ENCODE data around the gene GSG1L2. TPM values are rescaled to one million over a fixed set of nuclear protein-coding genes. Genes with fewer than 3 reads are reported as not detected.

GSG1L2 gene
- total RNA-seq, 2 experiments from 2014 or later, result not detected

Other genes starting within 250 kb of the GSG1L2 start
- gene STX8, start 246.3 kb downstream of the GSG1L2 start, total RNA-seq, result 10 to 100 TPM; 50.8 to 59.9 TPM
- gene CFAP52, start 245.4 kb downstream of the GSG1L2 start, total RNA-seq, result not detected
- gene USP43, start 176.6 kb downstream of the GSG1L2 start, total RNA-seq, result under 1 TPM; 0.39 to 0.40 TPM
- not detected for gene DHRS7C, start 30.5 kb downstream of the GSG1L2 start, total RNA-seq
- not detected for gene GLP2R, start 3.8 kb upstream of the GSG1L2 start, total RNA-seq
- not detected for gene RCVRN, start 83.2 kb upstream of the GSG1L2 start, total RNA-seq